GM18870 (cell line): ENCODE results near the gene GRP.

Experiments used
- ATAC-seq: cut with Tn5 transposase; IDR thresholded peaks from one replicate; pipeline ENCODE4 v1.9.1; 2021; ENCODE audit warnings: moderate library complexity; ENCODE audit not compliant: unreplicated experiment

The GRP gene

GRCh38 chr18:59266886-59267502 lies 47.0 kb downstream of the GRP start:
- ATAC-seq: no peak

DNA sequence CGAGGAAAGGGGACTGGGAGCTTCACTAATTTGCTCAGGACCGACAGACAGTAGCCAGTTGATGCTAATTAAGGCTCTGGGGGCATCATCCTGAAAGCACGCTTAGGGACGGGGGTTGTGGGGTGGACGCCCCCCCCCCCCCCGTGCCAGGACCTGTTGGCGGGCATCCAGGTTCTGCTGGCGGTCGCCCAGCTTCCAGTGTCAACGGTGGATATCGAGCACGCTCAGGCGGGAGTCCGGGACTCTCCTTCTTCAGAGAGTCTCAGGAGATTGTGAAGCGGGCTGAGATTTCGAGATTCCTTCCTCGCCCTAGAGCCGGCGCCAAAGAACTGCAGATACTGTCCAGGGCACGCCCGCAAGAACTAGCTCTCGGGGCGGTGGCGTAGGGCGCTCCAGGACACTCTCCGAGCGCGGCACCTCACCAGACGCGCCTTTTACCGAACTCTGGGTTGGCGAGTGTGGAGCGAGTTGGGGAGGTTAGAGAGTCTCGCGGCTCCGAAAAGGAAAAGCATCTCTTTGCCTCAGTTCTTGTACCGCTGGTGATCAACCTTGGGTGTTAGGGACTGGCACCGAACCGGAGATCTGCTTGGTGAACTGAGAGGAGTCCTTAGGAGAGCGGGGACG lies 47.7 kb downstream of the GRP start:
- no peak for ATAC-seq

GRCh38 chr18:59268127-59268720 lies 48.3 kb downstream of the GRP start:
- ATAC-seq: no peak

DNA sequence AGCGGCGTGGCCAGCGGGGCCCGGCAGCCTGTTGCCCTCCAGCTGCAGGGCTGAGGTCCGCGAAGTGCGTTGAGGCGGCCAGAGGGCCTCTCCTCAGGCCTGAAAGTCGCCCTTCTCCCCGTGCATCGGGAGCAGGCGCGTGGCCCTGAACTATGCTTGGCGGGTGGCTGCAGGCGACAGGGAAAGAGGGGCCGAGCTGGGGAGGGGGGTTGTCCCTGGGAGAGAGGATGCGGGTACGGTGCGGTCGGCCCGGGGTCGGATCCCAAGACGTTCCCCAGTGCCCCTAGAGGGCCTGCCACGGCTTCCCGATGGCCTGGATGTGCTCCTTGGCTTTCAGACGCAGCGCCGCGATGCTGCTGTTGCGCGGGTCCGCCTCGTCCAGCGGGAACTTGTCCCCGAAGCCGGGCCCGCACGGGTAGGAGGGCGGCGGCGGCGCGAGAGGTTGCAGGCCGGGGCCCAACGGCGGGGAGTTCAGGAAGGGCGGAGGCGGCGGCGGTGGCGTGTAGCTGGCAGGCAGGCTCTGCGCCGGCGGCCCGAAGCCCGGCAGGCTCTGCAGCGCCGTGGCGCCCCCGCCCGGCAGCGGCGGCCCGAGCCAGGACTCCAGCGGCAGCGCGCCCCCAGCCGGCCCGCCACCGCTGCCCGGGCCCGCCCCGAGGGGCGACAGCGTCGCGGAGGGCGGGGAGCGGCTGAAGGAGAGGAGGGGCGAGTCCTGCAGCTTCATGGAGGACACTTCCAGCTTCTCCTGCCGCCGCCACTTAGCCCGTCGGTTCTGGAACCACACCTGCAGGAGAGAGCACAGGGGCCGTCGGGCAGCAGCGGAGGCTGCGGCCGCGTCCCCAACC lies 49.0 kb downstream of the GRP start:
- no peak for ATAC-seq

DNA sequence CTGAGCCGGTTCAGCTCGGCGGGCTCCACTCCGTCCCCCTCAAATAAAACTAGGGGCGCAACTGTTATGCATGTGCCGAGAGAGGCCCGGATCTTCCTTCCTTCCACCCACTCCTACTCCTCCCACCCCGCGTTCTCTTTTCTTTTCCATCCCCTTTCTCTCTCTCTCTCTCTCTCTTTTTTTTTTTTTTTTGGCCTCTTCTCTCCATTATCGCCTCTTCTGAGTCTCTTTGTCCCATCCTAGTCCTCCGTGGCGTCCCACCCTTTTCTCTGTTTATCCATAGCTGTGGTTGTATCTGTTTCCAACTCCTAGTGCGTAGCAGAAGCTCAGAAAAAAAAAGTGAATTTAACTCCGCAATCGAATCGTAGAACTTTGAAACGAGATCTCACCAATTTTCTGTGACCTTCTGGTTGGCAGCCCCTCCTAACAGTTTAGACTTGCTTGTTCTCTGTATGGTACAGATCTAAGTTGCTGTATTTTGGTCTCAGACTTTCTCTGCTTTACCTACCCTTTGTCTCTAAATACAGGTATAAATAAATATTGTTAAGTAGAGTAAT lies 49.7 kb downstream of the GRP start:
- no peak for ATAC-seq

- ATAC-seq: no peak
Measured at GRCh38 chr18:59270689-59271257, 50.8 kb downstream of the GRP start.

DNA sequence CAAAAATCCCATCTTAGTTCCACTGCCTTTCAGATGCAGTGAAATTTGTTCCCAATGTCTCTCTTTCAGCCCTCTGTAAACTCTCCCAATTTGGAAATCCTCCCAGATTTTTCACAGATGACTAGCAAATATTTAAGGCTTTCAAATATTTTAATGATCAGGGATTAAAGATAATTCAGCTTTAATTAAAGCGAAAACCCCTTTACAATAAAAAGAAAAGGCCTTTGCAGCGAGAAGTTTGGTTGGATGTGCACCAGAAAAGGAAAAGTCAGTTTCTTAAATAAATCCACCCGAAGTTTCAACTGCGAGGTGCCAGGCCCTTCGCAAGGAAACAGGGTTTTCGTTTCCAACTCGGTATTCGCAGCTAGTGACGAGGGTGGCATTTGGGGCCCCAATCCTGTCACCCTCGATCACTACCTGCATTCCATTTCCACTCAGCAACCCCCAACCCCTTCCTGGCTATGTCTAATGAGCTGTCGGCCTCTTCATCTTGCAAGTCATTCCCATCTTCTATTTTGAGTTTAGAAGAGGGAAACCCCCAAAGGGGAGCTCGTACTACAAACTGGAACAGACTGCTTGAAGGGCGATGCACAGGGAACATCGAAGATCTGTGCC lies 51.8 kb downstream of the GRP start:
- ATAC-seq: no peak

GRCh38 chr18:59272221-59272888 lies 52.4 kb downstream of the GRP start:
- ATAC-seq: no peak

GRCh38 chr18:59272891-59273758 lies 53.2 kb downstream of the GRP start, which contains the start of gene RAX:
Gene RAX (minus strand): TSS chr18:59273454. CDS start chr18:59273206, 248 bp downstream.
- ATAC-seq: no peak

DNA sequence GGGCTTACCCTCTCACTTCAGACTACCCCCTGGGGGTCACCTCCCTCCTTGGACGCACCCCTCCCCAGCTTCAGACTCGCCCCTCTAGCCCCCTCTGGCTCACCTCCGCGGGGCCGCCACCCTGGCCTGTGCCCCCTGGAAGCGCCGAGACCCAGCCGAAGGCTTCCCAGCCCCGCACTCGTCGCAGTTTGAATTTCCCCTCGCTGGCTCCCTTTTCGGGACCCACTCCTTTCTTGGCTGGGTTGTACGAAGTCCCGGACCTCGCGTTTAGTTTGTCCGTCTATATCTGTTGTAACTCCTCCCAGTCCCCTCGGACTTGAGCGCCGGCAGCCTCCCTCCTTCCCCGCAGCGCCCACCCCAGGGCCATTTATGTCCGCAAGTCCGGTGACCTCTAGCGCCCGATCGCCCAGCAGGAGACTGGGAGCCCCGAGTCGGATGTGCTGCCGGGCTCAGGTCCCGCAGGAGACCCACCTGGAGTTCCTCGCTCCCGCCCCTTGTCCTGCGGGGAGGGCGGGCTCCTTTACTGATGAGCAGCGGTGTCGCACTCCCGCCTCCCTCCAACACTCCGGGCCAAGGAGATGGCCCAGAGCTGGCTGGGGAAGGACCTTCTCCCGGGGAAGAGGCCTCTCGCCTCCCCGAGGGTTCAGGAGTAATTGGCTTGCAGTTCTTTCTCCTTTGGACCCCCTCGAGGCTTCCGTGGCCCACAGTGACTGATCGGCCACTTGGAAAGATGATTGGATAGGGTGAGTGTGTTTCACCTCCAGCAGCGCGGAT lies 54.0 kb downstream of the GRP start:
- ATAC-seq: no peak

GRCh38 chr18:59274533-59274928 lies 54.6 kb downstream of the GRP start:
- ATAC-seq: no peak

GRCh38 chr18:59275406-59275949 lies 55.5 kb downstream of the GRP start:
- no peak for ATAC-seq

DNA sequence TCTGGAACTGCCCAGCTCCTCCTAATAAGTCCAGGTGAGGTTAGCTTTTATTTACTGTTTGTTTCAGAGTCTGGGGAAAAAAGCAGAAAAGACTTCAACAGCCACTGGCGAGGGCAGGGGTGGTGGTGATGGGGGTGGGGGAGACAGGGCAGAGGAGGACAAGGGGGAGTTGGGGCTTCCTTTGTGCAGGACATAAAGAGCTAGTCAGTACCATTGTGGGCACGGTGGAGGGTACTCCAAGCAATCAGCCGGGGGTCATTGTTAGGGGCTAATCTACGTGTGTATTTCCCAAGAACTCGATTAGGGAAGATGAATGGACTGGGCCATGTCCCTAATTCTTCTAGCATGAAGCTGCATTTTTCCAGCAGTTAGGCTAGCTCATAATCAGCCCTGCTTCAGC lies 56.1 kb downstream of the GRP start:
- no peak for ATAC-seq

- no peak for ATAC-seq
Measured at GRCh38 chr18:59278793-59279192, 58.8 kb downstream of the GRP start.

- no peak for ATAC-seq
Measured at GRCh38 chr18:59279193-59279592, 59.2 kb downstream of the GRP start.

DNA sequence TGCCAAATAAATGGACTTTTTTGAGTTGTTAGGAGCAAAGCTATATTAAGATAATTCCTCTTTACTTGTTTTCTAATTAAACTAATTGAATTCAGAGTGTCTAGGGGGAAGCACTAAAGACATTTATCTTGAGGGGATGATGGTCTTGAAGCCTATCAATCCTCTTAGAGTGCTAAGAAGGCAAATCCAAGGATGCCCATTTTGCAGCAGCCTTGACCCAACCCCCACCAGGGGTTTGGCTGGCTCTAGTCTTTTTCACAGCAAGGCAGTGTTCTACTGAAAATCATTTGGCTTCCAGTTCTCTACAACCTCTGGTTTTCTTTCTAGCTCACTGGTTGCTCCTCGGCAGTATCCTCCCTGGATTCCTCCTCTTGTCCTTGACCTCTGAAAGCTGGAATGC lies 59.8 kb downstream of the GRP start:
- ATAC-seq: no peak
